Kidney capillary endothelial cell (primary cell): ENCODE measurements around the gene PTCH1.

Experiments
- DNase-seq: peaks from one replicate; pipeline ENCODE4 v3.0.0-alpha.2; 2018; ENCODE audit warnings: low spot score

Gene PTCH1

DNA sequence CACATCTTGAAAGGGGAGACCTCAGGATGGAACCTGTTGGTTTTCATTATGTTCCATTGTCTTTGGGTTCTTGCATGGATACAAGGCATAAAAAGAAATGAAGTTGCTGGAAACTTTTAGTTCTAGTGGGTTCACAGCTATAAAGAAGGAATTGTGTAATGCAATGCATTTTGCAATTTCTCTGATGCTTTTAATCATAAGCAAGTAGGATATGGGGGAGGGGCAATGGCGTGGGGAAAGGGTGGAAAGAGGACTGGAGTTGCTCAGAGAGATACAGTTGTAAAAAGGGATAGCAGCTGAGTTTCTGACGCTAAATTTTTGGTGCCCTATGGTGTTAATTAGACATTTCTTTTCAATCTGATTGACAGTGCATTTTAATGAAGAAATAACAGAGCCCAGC is 110.7 kb downstream of the PTCH1 start:
- no peak for DNase-seq

DNA sequence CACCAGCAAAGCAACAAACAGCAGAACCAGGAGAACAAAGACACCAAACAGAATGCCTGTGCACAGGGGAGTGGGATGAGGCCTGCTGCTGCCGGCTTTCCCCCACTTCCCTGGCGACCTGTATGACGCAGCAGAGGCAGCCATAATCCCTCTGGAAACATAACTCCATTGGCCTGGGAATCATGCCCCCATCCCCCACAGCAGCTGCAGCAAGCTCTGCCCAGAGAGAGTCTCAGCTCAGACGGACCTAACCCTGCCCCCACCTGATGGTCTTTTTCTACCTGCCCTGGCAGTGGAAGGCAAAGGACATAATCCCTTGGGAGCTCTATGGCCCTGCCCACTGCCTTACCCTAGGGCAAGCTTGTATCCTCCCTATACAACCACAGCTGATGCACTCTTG is 117.5 kb downstream of the PTCH1 start:
- no peak for DNase-seq
